HPDE6-E6E7 (cell line): ENCODE data around the gene TAF1L.
A peak's percentile ranks its signal among the peaks of the same experiment; 100 is the strongest.

Source experiments
- DNase-seq: peaks from one replicate; pipeline ENCODE4 v3.0.0; 2011; ENCODE audit warnings: missing footprints; ENCODE audit errors: extremely low spot score

Gene TAF1L

DNA sequence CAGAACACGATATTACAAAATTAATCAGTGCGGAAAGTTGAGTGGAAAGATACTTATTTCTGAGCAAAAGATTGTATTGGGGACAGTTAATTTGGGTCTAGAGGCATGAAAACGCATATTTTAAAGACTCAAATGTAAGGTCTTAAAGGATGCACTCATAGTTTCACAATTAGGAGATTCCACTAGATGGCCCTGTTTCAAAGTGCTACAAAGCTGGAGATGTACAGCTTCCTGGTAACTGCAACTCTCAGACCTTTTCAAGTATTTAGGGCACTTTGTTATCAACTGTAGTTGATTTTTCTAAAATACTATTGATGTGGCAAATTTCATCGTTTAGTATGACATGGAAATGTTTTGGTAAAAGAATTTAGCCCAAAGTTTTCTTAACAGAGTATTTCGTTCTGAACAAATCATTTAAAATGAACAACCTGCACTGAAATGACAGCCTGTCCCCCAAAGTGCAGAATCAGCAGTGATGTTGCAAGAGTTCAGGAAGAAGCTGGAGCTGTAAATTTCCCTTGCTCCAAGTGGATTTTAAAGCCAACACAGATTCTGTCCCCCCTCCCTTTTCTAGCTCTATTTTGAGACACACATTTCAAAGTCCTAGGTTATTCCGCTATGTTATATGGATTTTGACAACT lies 46.3 kb downstream of the TAF1L start:
- peak; percentile 38 for DNase-seq

DNA sequence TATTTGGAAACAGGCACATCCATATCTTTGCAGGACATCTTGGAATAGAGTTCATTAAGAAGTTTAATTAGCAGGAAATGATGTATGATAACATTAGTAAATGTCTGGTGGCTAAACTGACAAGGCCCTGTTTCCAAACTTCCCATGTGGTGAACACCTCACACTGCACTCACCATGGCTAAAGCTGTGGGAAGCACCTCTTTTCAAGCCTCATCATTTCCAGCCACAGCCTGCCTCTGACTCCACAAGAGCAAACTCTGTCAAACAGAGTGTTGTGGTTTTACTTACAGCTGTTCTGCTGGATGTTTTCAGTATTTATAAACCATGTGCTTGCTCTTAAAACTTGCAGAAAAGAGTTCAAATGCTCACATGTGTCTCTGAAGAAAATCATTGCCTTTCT lies 47.6 kb downstream of the TAF1L start:
- no peak for DNase-seq

DNA sequence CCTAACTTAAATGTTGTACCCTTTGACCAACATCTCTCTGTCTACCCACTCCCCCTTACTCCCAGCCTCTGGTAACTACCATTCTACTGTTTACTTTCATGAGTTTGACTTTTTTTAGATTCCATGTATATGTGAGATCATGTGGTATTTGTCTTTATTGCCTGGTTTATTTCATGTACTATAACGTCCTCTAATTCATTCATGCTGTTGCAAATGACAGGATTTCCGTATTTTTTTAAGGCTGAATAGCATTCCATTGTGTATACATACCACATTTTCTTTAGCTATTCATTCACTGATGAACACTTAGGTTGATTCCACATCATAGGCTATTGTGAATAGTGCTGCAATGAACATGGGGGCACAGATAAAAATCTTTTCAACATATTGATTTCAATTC lies 50.7 kb downstream of the TAF1L start:
- no peak for DNase-seq

DNA sequence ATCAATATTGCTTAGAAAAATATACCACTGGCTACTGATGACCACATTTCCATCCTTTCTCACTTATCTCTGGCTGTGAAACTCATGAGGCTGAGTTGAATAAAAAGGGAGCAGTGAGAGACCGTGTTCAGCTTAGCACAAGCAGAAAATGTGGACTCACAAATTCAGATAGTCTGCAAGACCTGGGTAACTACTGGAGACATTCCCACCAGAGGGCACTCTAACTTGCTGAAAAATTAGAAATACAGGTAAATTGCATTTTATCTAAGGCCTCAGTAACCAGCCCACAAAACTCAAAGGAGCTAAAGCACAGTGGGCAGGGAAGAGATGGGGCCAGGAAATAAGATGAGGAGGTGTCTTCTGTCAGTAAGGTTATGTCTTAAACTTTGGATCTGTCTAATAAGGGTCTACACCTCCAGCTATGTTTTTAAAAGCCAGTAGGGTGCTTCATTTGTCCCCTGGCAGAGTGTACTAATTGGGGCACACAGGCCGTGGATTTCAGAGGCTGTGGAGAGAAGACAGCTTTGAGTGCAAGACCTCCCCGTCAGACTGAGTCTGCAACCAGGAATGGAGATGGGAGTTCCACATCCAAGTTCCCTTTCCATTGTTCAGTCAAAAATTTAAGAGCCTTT lies 53.8 kb downstream of the TAF1L start:
- DNase-seq: peak; percentile 33

DNA sequence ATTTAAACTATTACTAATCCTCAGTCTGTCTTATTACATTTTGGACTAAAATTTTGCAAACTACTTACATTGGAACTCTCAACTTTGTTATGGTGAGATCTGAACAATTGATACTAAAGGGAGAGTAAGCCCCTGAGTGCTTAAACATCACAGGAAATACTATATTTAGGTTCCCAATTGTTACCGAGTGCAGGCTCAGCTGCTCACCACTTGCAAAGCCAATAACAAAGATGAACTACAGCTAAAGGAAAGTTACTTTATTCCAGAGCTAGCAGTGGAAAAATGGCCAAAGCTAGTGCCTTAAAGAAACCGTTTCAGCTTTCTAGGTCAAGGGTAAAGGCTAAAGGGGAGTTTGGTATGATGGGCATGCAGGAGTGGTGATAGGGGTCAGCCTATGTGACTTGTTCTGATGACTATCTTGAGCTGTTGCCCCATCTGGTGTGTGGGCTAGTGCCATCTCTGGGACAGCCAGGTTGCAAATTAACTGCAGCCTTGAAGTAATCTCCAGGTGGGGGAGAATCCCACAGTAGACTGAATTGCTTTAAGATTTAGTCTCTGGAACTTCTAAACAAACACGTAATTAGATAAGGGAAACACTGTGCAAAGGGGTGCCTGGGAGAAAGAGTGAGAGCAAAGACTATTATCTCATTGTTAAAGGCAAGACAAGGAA lies 54.7 kb downstream of the TAF1L start:
- no peak for DNase-seq

DNA sequence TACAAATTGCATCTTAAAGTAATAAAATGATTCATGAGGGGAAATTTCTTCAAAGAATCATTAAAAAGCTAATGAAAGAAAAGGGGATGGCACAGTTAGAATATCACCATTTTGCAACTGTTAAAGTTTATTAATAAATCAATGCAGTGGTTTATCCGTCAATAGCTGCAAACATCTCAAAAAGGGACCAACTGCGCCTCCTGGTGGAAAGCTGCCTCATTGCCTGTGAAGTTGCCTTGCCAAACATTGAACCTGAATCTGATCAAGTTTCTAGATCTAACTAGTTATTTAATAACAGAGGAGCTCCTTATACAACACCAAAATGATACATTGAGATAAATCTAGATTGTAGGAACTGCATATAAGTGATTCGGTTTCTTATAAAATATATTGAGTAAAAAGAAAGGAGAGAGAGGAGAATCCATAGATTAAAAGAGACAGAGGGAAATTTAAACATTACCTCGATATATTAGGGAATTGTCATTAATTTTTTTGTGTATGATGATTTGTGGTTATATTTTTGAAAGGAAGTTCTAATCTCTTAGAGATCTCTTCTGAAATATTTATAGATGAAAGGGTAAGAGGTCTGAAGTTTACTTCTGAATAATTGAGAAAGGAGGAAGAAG lies 55.6 kb downstream of the TAF1L start:
- no peak for DNase-seq
